Liver (tissue), 9 donors: Measurements from ENCODE around the gene HIVEP3. TPM values are rescaled to one million over a fixed set of nuclear protein-coding genes. Genes with fewer than 3 reads are reported as not detected.

ENCODE experiments used
- DNase-seq: peaks from one replicate; pipeline ENCODE4 v3.0.0-alpha.2; 2017; ENCODE audit warnings: low spot score
- H3K27ac ChIP-seq, 2 donors: one replicate each; pipeline ENCODE4 v1.7.0; 2013; ENCODE audit warnings: inconsistent platforms in 2 of 2, low read length in 2 of 2, control low read depth in 1 of 2, low read depth in 1 of 2, mild to moderate bottlenecking in 1 of 2
- H3K27me3 ChIP-seq, 4 donors: one replicate each; pipeline versions ENCODE4 v1.6.1 to v1.7.0; 2013; ENCODE audit warnings: low read length in 3 of 4, inconsistent platforms in 1 of 4, mild to moderate bottlenecking in 1 of 4, moderate library complexity in 1 of 4; ENCODE audit not compliant: control insufficient read depth in 4 of 4, insufficient read depth in 4 of 4
- H3K36me3 ChIP-seq, 4 donors: one replicate each; pipeline versions ENCODE4 v1.6.1 to v1.7.0; 2013; ENCODE audit warnings: low read length in 3 of 4, mild to moderate bottlenecking in 3 of 4, low read depth in 1 of 4, moderate library complexity in 1 of 4; ENCODE audit not compliant: control insufficient read depth in 4 of 4, insufficient read depth in 3 of 4
- H3K4me1 ChIP-seq, 4 donors: one replicate each; pipeline versions ENCODE4 v1.6.1 to v1.7.0; 2013; ENCODE audit warnings: low read length in 3 of 4, mild to moderate bottlenecking in 3 of 4, moderate library complexity in 1 of 4; ENCODE audit not compliant: control insufficient read depth in 4 of 4, insufficient read depth in 4 of 4
- H3K4me3 ChIP-seq, 3 donors: one replicate each; pipeline versions ENCODE4 v1.6.1 to v1.7.0; 2013; ENCODE audit warnings: low read length in 3 of 3, control low read depth in 1 of 3, low read depth in 1 of 3, mild to moderate bottlenecking in 1 of 3
- H3K9ac ChIP-seq, 2 donors: one replicate each; pipeline ENCODE4 v1.7.0; 2013; ENCODE audit warnings: low read length in 2 of 2, mild to moderate bottlenecking in 2 of 2, moderate library complexity in 2 of 2, control low read depth in 1 of 2, low read depth in 1 of 2
- H3K9me3 ChIP-seq, 4 donors: one replicate each; pipeline versions ENCODE4 v1.6.1 to v1.7.0; 2013; ENCODE audit warnings: low read length in 3 of 4; ENCODE audit not compliant: control insufficient read depth in 4 of 4
- EGR1 ChIP-seq, 2 donors: IDR thresholded peaks; 2 replicates each; pipeline ENCODE4 v1.6.1; 2016 to 2018; ENCODE audit warnings: antibody characterized with exemption in 2 of 2, low read depth in 2 of 2
- FOXA2 ChIP-seq: IDR thresholded peaks from 2 replicates; pipeline ENCODE4 v1.6.1; 2016; ENCODE audit warnings: antibody characterized with exemption
- GABPA ChIP-seq, 2 donors: IDR thresholded peaks in 1 of 2; conservative IDR thresholded peaks in 1 of 2; 2 replicates each; pipeline ENCODE4 v1.6.1; 2016; ENCODE audit warnings: antibody characterized with exemption in 2 of 2, mild to moderate bottlenecking in 1 of 2, moderate library complexity in 1 of 2
- HNF4A ChIP-seq, 2 donors: conservative IDR thresholded peaks; 2 replicates each; pipeline ENCODE4 v1.6.1; 2016; ENCODE audit warnings: antibody characterized with exemption in 2 of 2, mild to moderate bottlenecking in 2 of 2
- HNF4G ChIP-seq: IDR thresholded peaks from 2 replicates; pipeline ENCODE4 v1.6.1; 2016; ENCODE audit warnings: antibody characterized with exemption
- JUND ChIP-seq, 2 donors: IDR thresholded peaks; 2 replicates each; pipeline ENCODE4 v1.6.1; 2016; ENCODE audit warnings: antibody characterized with exemption in 2 of 2
- MAX ChIP-seq: IDR thresholded peaks from 2 replicates; pipeline ENCODE4 v1.6.1; 2016; ENCODE audit warnings: antibody characterized with exemption
- NR2F2 ChIP-seq: IDR thresholded peaks from 2 replicates; pipeline ENCODE4 v1.6.1; 2016; ENCODE audit warnings: antibody characterized with exemption
- RAD21 ChIP-seq, 2 donors: IDR thresholded peaks; 2 replicates each; pipeline ENCODE4 v1.6.1; 2016; ENCODE audit warnings: antibody characterized with exemption in 2 of 2, mild to moderate bottlenecking in 2 of 2
- RXRA ChIP-seq, 2 donors: IDR thresholded peaks; 2 replicates each; pipeline ENCODE4 v1.6.1; 2017 to 2018; ENCODE audit warnings: antibody characterized with exemption in 2 of 2, mild to moderate bottlenecking in 1 of 2
- SP1 ChIP-seq: IDR thresholded peaks from 2 replicates; pipeline ENCODE4 v1.6.1; 2018; ENCODE audit warnings: antibody characterized with exemption, mild to moderate bottlenecking
- TAF1 ChIP-seq: conservative IDR thresholded peaks from 2 replicates; pipeline ENCODE4 v1.6.1; 2016; ENCODE audit warnings: antibody characterized with exemption, mild to moderate bottlenecking
- YY1 ChIP-seq: IDR thresholded peaks from 2 replicates; pipeline ENCODE4 v1.6.1; 2016; ENCODE audit warnings: antibody characterized with exemption, mild to moderate bottlenecking
- WGBS: extraction: QIAGEN DNeasy Blood & Tissue Kit; methylation state at CpG from one replicate; pipeline ENCODE4 v1.1.7; 2013; 5-methylcytosine and 5-hydroxymethylcytosine counted together
- polyA plus RNA-seq, 2 donors: library from polyadenylated mRNA; stranded (reverse) in 1 of 2; unstranded in 1 of 2; fragments of 200-250 nt in 1 of 2; fragments of >200 nt in 1 of 2; fragmentation: Nextera tagmentation in 1 of 2; extraction: Ambion mirVana in 1 of 2; gene quantifications; one replicate each; pipeline versions ENCODE4 v1.2.1 to v1.2.3, GENCODE V29; 2013 to 2015
- total RNA-seq, 2 donors: library from RNA; depleted of rRNA; stranded (reverse); fragments of >200 nt; gene quantifications; one replicate each; pipeline ENCODE4 v1.2.3, GENCODE V29; 2014
- TF ChIP-seq, protein P1 (sequence below): IDR thresholded peaks from 2 replicates; pipeline ENCODE4 v1.6.1; 2016; ENCODE audit warnings: antibody characterized with exemption, mild to moderate bottlenecking
- TF ChIP-seq, protein P2 (sequence below): IDR thresholded peaks from 2 replicates; pipeline ENCODE4 v1.6.1; 2016; ENCODE audit warnings: antibody characterized with exemption
- TF ChIP-seq, protein P3 (sequence below): fragments of 150-350 bp; IDR thresholded peaks from 2 replicates; pipeline ENCODE4 v1.5.1; 2017; ENCODE audit warnings: improper control_type of control experiment, low read depth, low read length; ENCODE audit not compliant: missing input control
- donor health status: healthy.
- donor health status: healthy.
- donor health status: healthy.
- donor health status: healthy.
- donor health status: healthy.

HIVEP3 gene
- total and polyA plus RNA-seq, 4 donors = 0.93 to 1.6 (median 1.4) TPM

DNA sequence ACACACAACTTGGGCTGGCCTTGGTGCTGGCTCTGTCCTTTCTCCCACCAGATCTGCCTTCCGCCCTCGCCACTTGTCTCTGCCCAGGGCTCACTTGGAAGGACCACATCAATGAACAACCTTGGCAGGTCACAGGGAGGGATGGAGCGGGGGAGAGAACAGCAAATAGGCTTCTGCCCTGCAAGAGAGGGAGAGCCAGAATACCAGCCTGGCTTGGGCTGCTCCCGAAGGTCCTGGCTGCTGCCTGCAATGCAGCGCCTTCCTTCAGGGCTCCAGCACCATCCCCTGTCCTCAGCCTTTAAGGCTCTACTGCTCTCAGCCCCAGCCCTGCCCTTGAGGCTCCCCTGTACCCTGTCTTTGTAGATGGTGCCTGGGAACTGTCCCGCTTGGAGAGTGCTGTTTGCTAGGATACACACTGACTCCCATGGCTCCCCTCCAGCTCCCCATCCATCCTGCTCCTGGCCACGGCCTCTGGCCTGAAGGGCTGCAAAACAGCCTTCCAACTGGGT is 43.8 kb downstream of the HIVEP3 start (continued):
- TF ChIP-seq, protein P1, sequence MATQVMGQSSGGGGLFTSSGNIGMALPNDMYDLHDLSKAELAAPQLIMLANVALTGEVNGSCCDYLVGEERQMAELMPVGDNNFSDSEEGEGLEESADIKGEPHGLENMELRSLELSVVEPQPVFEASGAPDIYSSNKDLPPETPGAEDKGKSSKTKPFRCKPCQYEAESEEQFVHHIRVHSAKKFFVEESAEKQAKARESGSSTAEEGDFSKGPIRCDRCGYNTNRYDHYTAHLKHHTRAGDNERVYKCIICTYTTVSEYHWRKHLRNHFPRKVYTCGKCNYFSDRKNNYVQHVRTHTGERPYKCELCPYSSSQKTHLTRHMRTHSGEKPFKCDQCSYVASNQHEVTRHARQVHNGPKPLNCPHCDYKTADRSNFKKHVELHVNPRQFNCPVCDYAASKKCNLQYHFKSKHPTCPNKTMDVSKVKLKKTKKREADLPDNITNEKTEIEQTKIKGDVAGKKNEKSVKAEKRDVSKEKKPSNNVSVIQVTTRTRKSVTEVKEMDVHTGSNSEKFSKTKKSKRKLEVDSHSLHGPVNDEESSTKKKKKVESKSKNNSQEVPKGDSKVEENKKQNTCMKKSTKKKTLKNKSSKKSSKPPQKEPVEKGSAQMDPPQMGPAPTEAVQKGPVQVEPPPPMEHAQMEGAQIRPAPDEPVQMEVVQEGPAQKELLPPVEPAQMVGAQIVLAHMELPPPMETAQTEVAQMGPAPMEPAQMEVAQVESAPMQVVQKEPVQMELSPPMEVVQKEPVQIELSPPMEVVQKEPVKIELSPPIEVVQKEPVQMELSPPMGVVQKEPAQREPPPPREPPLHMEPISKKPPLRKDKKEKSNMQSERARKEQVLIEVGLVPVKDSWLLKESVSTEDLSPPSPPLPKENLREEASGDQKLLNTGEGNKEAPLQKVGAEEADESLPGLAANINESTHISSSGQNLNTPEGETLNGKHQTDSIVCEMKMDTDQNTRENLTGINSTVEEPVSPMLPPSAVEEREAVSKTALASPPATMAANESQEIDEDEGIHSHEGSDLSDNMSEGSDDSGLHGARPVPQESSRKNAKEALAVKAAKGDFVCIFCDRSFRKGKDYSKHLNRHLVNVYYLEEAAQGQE = no peak
- no peak for TF ChIP-seq RAD21 (IDR thresholded peaks at IDR 0.05)
- no peak for TF ChIP-seq EGR1 (IDR thresholded peaks at IDR 0.05; ENCODE audit: low read depth in 2 of 2)
- no peak for TF ChIP-seq FOXA2

- Histone ChIP-seq H3K9ac (no peak overlapping the region), H3K4me3 (no peak overlapping the region), H3K9me3 (no peaks in the 10 kb centered on the region), H3K36me3 (no peaks in the 10 kb centered on the region), H3K4me1 (no peaks in the 10 kb centered on the region), H3K27ac (no peak overlapping the region), H3K27me3 (no peaks in the 10 kb centered on the region)
- TF ChIP-seq EGR1 (IDR thresholded peaks at IDR 0.05; ENCODE audit: low read depth in 2 of 2) (no peak), SP1 (no peak), HNF4G (no peak), TAF1 (no peak), FOXA2 (no peak), HNF4A (conservative IDR thresholded peaks at IDR 0.05) (no peak), RAD21 (IDR thresholded peaks at IDR 0.05) (no peak), YY1 (no peak), RXRA (IDR thresholded peaks at IDR 0.05) (no peak), MAX (no peak)
- TF ChIP-seq, protein P1 = no peak
- TF ChIP-seq, protein P2, sequence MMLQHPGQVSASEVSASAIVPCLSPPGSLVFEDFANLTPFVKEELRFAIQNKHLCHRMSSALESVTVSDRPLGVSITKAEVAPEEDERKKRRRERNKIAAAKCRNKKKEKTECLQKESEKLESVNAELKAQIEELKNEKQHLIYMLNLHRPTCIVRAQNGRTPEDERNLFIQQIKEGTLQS = no peak
- DNase-seq = no peak
- WGBS = 85% methylated on average over 6 of the region's 6 CpGs
Measured at GRCh38 chr1:41874151-41874719, 44.5 kb downstream of the HIVEP3 start.

DNA sequence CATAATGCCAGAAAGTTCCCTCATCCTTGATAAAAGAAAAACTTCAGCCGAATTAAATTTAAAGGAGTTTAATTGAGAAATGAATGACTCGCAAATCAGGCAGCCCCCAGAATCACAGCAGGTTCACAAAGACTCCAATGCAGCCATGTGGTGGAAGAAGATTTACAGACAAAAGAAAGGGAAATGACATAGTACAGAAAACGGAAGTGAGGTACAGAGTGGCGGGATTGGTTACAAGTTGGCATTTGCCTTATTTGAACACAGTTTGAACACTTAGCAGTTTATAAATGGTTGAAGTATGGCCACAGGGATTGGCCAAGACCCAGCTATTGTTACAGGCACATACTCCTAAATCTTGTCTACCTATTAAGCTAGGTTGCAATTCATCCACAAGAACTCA is 46.6 kb downstream of the HIVEP3 start:
- Histone ChIP-seq H3K27ac (no peak overlapping the region), H3K9me3 (no peaks in the 10 kb centered on the region), H3K36me3 (no peaks in the 10 kb centered on the region), H3K4me3 (no peak overlapping the region), H3K4me1 (no peaks in the 10 kb centered on the region), H3K9ac (no peak overlapping the region), H3K27me3 (no peaks in the 10 kb centered on the region)
- DNase-seq = no peak
- 87% methylated on average over 4 of the region's 4 CpGs for WGBS
- no peak for TF ChIP-seq GABPA (IDR thresholded peaks at IDR 0.05 in 1 of 2, conservative IDR thresholded peaks at IDR 0.05 in 1 of 2)
- no peak for TF ChIP-seq MAX
- TF ChIP-seq FOXA2 = no peak
- no peak for TF ChIP-seq YY1
- TF ChIP-seq, protein P3, sequence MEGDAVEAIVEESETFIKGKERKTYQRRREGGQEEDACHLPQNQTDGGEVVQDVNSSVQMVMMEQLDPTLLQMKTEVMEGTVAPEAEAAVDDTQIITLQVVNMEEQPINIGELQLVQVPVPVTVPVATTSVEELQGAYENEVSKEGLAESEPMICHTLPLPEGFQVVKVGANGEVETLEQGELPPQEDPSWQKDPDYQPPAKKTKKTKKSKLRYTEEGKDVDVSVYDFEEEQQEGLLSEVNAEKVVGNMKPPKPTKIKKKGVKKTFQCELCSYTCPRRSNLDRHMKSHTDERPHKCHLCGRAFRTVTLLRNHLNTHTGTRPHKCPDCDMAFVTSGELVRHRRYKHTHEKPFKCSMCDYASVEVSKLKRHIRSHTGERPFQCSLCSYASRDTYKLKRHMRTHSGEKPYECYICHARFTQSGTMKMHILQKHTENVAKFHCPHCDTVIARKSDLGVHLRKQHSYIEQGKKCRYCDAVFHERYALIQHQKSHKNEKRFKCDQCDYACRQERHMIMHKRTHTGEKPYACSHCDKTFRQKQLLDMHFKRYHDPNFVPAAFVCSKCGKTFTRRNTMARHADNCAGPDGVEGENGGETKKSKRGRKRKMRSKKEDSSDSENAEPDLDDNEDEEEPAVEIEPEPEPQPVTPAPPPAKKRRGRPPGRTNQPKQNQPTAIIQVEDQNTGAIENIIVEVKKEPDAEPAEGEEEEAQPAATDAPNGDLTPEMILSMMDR = no peak
- TF ChIP-seq JUND (IDR thresholded peaks at IDR 0.05) = no peak
- no peak for TF ChIP-seq NR2F2
- TF ChIP-seq, protein P1 = no peak
- no peak for TF ChIP-seq HNF4A (conservative IDR thresholded peaks at IDR 0.05)
